ENCODE measurements around the gene CARHSP1.
"Not testable (repeated sequence)": the region's sequence is repeated elsewhere in the genome, so short reads cannot be mapped to it uniquely, and the experiment has no call there.

Gene CARHSP1

GRCh38 chr16:8812162-8812843, 56.5 kb downstream of the CARHSP1 start:
- DNase-seq = no peak
- in situ Hi-C loops (cut with HindIII; ENCODE audit: low pct_ligation_motif_present, low pct_unique_long_range_greater_than_20kb, low sequenced_read_pairs) = no loop called here

GRCh38 chr16:8808613-8809353, 60.0 kb downstream of the CARHSP1 start:
- in situ Hi-C loops (cut with HindIII; ENCODE audit: low pct_ligation_motif_present, low pct_unique_long_range_greater_than_20kb, low sequenced_read_pairs) = no loop called here
- no peak for DNase-seq

- no peak for DNase-seq
- in situ Hi-C loops (cut with HindIII; ENCODE audit: low pct_ligation_motif_present, low pct_unique_long_range_greater_than_20kb, low sequenced_read_pairs) = no loop called here
Observed at GRCh38 chr16:8808009-8808408, 60.8 kb downstream of the CARHSP1 start.

GRCh38 chr16:8807189-8807588, 61.6 kb downstream of the CARHSP1 start:
- no peak for DNase-seq
- in situ Hi-C loops (cut with HindIII; ENCODE audit: low pct_ligation_motif_present, low pct_unique_long_range_greater_than_20kb, low sequenced_read_pairs) = no loop called here

GRCh38 chr16:8806272-8806983, 62.4 kb downstream of the CARHSP1 start:
- no peak for DNase-seq
- in situ Hi-C loops (cut with HindIII; ENCODE audit: low pct_ligation_motif_present, low pct_unique_long_range_greater_than_20kb, low sequenced_read_pairs) = no loop called here

- in situ Hi-C loops (cut with HindIII; ENCODE audit: low pct_ligation_motif_present, low pct_unique_long_range_greater_than_20kb, low sequenced_read_pairs) = no loop called here
Observed at GRCh38 chr16:8804313-8804712, 64.5 kb downstream of the CARHSP1 start.

GRCh38 chr16:8803733-8804132, 65.1 kb downstream of the CARHSP1 start:
- DNase-seq; in situ Hi-C loops (cut with HindIII; ENCODE audit: low pct_ligation_motif_present, low pct_unique_long_range_greater_than_20kb, low sequenced_read_pairs): not testable (repeated sequence)

More at GRCh38 chr16:8804313-8804712, 64.5 kb downstream of the CARHSP1 start:
- DNase-seq = no peak

All from ACHN (cell line).